ENCODE results near the gene CNGA4.

DNA sequence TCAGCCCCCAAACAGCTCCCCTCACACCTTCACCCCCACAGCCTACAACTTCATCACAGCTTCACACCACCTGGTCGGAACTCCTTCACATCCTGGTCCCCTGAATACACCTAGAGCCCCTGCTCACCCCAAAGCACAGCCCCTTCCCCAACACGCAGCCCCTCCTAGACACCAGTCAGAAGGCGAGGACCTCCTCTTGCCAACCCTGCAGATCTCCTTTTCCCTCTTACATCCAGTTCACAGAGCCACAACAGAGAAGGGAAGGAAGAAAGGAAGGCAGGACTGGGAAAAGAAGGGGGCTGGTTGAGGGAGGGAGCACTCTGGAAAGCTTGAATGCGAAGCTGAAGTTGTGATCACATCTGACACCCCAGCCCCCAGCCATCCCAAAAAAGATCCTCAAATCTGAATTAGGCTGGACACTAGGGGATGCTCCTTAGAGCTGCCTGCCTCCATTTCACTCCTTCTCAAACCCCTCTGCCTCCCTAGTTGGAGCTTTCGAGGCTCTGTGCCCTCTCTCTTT, 21.4 kb downstream of the CNGA4 start:
- no peak for TF ChIP-seq POLR2A (IDR thresholded peaks at IDR 0.05)
- TF ChIP-seq EP300 (IDR thresholded peaks at IDR 0.05): no peak
- TF ChIP-seq, protein P1, sequence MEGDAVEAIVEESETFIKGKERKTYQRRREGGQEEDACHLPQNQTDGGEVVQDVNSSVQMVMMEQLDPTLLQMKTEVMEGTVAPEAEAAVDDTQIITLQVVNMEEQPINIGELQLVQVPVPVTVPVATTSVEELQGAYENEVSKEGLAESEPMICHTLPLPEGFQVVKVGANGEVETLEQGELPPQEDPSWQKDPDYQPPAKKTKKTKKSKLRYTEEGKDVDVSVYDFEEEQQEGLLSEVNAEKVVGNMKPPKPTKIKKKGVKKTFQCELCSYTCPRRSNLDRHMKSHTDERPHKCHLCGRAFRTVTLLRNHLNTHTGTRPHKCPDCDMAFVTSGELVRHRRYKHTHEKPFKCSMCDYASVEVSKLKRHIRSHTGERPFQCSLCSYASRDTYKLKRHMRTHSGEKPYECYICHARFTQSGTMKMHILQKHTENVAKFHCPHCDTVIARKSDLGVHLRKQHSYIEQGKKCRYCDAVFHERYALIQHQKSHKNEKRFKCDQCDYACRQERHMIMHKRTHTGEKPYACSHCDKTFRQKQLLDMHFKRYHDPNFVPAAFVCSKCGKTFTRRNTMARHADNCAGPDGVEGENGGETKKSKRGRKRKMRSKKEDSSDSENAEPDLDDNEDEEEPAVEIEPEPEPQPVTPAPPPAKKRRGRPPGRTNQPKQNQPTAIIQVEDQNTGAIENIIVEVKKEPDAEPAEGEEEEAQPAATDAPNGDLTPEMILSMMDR (IDR thresholded peaks at IDR 0.05): no peak
- no peak for TF ChIP-seq POLR2AphosphoS5 (IDR thresholded peaks at IDR 0.05)
